ENCODE results near the gene SLC9A8. TPM values are rescaled to one million over a fixed set of nuclear protein-coding genes. Genes with fewer than 3 reads are reported as not detected.

Gene SLC9A8
- total RNA-seq, 1 donor from 2014 or later: 6.2 TPM

DNA sequence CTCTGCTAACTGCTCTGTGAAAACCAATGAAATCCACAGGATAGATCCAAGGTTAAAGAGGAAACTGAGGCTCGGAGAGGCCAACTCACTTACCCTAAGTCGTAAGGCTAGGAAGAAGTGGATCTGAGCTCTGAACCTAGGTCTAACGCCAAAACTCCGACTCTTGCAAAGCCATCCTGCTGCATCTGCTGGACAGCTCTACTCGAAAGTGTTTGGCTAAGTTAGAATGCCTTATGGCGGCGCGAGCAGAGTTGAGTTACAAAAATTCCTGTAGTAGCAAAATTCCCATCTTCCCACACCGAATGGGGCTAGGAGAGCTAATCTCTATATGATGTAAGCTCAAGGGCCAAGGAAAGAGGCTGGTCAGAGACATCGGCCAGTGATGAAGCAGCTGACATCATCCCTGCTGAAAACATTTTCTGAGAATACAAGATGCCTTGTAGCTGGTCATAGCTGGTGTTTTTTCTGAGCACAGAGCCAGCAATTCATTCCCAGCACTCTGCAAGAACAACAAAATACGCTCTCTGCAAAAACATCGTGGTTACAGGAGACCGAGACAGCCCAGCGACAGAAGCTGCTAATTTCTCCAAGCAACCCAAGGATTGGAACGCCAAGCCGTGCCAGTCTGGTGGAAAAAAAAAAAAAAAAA lies 100.9 kb downstream of the SLC9A8 start:
- H3K27ac ChIP-seq (ENCODE audit: low read depth, low read length): no peak overlapping the region
- peak overlapping the region; percentile 92 for H3K4me3 Mint-ChIP-seq (ENCODE audit: unreplicated experiment)
- H3K4me1 ChIP-seq (ENCODE audit: insufficient read depth, low read length): peaks cover 29% of the 10 kb centered on the region
- no peaks in the 10 kb centered on the region for H3K27me3 Mint-ChIP-seq (ENCODE audit: low read depth, unreplicated experiment)
- no peak overlapping the region for H3K4me3 ChIP-seq (ENCODE audit: insufficient read depth, low read depth, low read length)
- H3K36me3 Mint-ChIP-seq (ENCODE audit: low read depth, unreplicated experiment): peaks cover 2% of the 10 kb centered on the region
- no peak overlapping the region for H2AFZ ChIP-seq (ENCODE audit: low read depth, low read length)
- peak overlapping the region; percentile 97 for H3K4me2 ChIP-seq (ENCODE audit: low read length)
- peaks cover 57% of the 10 kb centered on the region for H4K20me1 ChIP-seq (ENCODE audit: insufficient read depth, low read length)
- H3K79me2 ChIP-seq (ENCODE audit: insufficient read depth, low read length): peaks cover 67% of the 10 kb centered on the region
- no peaks in the 10 kb centered on the region for H3K9me3 ChIP-seq (ENCODE audit: insufficient read depth, low read depth, low read length)
- peaks cover 16% of the 10 kb centered on the region for H3K4me1 Mint-ChIP-seq (ENCODE audit: low read depth, unreplicated experiment)
- H3K36me3 ChIP-seq (ENCODE audit: insufficient read depth, low read length): no peaks in the 10 kb centered on the region
- H3K27ac Mint-ChIP-seq (ENCODE audit: unreplicated experiment): peak overlapping the region; percentile 91
- H3K27me3 ChIP-seq (ENCODE audit: insufficient read depth, low read length): no peaks in the 10 kb centered on the region
- peak overlapping the region; percentile 100 for H3K9ac ChIP-seq (ENCODE audit: low read length)
- no peak for FAIRE-seq
- no peaks in the 10 kb centered on the region for H3K9me3 Mint-ChIP-seq (ENCODE audit: unreplicated experiment)
- peak; percentile 16 for DNase-seq (ENCODE audit: low read depth)
- TF ChIP-seq, protein P1, sequence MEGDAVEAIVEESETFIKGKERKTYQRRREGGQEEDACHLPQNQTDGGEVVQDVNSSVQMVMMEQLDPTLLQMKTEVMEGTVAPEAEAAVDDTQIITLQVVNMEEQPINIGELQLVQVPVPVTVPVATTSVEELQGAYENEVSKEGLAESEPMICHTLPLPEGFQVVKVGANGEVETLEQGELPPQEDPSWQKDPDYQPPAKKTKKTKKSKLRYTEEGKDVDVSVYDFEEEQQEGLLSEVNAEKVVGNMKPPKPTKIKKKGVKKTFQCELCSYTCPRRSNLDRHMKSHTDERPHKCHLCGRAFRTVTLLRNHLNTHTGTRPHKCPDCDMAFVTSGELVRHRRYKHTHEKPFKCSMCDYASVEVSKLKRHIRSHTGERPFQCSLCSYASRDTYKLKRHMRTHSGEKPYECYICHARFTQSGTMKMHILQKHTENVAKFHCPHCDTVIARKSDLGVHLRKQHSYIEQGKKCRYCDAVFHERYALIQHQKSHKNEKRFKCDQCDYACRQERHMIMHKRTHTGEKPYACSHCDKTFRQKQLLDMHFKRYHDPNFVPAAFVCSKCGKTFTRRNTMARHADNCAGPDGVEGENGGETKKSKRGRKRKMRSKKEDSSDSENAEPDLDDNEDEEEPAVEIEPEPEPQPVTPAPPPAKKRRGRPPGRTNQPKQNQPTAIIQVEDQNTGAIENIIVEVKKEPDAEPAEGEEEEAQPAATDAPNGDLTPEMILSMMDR (IDR thresholded peaks at IDR 0.05; ENCODE audit: insufficient read depth, low read depth, low read length): no peak
- TF ChIP-seq EZH2 (IDR thresholded peaks at IDR 0.05; ENCODE audit: insufficient read depth, low read length): no peak

DNA sequence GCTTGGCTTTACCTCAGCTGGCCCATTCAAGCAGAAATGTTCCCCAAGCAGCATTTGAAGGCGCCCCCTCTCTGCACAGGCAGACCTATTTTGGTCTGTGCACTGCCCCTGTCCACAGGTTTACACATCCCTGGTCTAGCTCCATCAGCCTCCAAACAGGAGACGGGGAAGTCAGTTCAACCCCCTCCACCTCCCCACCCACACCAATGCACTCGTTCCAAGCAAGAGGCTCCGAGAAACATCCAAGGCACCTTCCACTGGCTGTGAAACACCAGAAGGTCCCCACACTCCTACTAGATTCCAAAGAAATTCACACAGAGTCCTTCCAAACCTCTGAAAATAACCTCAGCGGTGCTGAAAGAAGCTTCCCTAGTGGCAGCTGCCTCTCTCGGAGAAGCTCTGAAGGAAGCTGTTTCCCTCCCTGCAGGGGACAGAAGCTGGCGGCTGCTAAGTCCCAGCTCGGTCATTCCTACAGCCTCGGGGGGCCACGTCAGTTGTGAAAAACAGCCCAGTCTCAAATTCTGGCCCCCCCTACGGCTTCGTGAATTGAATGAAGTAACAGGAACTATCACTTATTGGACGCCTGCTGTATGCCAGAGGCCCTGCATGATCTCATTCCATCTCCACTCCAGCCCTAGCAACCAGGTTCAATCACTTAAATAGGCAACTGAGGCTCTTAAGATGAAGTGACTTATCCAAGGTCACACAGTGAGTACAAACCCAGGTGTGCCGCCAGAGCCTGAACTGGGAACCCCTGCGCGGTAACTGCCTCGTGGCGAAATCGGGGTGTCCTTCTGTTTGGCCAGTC lies 101.9 kb downstream of the SLC9A8 start:
- H4K20me1 ChIP-seq (ENCODE audit: insufficient read depth, low read length): peaks cover 50% of the 10 kb centered on the region
- no peak for FAIRE-seq
- H3K27me3 Mint-ChIP-seq (ENCODE audit: low read depth, unreplicated experiment): no peaks in the 10 kb centered on the region

More for the DNA sequence above, 101.9 kb downstream of the SLC9A8 start:
- peak overlapping the region; percentile 100 for H3K9ac ChIP-seq (ENCODE audit: low read length)
- H3K27ac ChIP-seq (ENCODE audit: low read depth, low read length): peak overlapping the region; percentile 100
- H3K9me3 ChIP-seq (ENCODE audit: insufficient read depth, low read depth, low read length): no peaks in the 10 kb centered on the region
- no peaks in the 10 kb centered on the region for H3K27me3 ChIP-seq (ENCODE audit: insufficient read depth, low read length)
- H3K36me3 ChIP-seq (ENCODE audit: insufficient read depth, low read length): no peaks in the 10 kb centered on the region
- peak overlapping the region; percentile 97 for H3K4me2 ChIP-seq (ENCODE audit: low read length)
- TF ChIP-seq, protein P1 (IDR thresholded peaks at IDR 0.05; ENCODE audit: insufficient read depth, low read depth, low read length): no peak
- TF ChIP-seq EZH2 (IDR thresholded peaks at IDR 0.05; ENCODE audit: insufficient read depth, low read length): no peak
- Mint-ChIP-seq H3K27ac (ENCODE audit: unreplicated experiment) (peak overlapping the region; percentile 91), H3K9me3 (ENCODE audit: unreplicated experiment) (no peaks in the 10 kb centered on the region), H3K36me3 (ENCODE audit: low read depth, unreplicated experiment) (peaks cover 2% of the 10 kb centered on the region), H3K4me1 (ENCODE audit: low read depth, unreplicated experiment) (peaks cover 16% of the 10 kb centered on the region), H3K4me3 (ENCODE audit: unreplicated experiment) (peak overlapping the region; percentile 92)
- H3K4me1 ChIP-seq (ENCODE audit: insufficient read depth, low read length): peaks cover 29% of the 10 kb centered on the region
- peak overlapping the region; percentile 97 for H3K4me3 ChIP-seq (ENCODE audit: insufficient read depth, low read depth, low read length)
- no peak for DNase-seq (ENCODE audit: low read depth)
- H3K79me2 ChIP-seq (ENCODE audit: insufficient read depth, low read length): peaks cover 59% of the 10 kb centered on the region
- H2AFZ ChIP-seq (ENCODE audit: low read depth, low read length): peak overlapping the region; percentile 37

Measured in astrocyte (in vitro differentiated cells and primary cell).